ENCODE results near the gene OLIG1. TPM values are rescaled to one million over a fixed set of nuclear protein-coding genes. Genes with fewer than 3 reads are reported as not detected.

Gene OLIG1
- total RNA-seq, 1 donor from 2014 or later, result 1.6 TPM

DNA sequence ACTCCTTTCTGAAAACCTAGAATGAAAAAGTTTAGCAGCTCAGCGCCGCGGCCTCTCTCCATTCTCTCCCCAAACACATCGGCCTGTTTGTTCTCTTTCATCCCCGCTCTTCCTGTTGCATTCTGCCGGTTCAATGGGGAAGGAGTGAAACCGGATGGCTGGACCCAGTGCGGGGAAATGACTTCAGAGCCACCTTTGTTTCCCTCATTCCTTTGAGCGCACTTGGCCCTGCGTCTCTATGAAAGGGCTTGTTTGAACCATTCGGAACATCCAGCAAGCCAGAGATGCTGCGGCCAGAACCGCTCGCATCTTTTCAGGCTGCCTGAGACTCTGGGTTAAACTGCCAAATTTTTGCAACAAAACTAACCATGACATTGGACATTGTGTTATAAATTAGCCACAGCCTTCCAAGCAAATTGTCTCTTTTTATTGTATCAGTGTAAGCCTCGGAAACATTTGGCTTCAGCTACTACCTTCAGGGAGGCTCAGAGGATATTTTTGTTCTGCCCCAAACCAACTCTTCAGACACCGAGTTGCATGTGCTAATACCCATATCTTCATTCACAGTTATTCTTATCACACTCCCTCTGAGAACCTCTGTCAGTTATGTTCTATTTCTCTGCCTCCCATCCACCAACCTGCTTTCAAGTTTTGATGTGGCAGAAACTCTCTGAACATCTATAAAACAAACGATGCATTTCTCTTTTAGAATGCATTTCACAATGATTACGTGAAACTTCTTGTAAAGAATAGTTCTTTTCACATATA is 5.1 kb upstream of the OLIG1 start:
- TF ChIP-seq, protein P1, sequence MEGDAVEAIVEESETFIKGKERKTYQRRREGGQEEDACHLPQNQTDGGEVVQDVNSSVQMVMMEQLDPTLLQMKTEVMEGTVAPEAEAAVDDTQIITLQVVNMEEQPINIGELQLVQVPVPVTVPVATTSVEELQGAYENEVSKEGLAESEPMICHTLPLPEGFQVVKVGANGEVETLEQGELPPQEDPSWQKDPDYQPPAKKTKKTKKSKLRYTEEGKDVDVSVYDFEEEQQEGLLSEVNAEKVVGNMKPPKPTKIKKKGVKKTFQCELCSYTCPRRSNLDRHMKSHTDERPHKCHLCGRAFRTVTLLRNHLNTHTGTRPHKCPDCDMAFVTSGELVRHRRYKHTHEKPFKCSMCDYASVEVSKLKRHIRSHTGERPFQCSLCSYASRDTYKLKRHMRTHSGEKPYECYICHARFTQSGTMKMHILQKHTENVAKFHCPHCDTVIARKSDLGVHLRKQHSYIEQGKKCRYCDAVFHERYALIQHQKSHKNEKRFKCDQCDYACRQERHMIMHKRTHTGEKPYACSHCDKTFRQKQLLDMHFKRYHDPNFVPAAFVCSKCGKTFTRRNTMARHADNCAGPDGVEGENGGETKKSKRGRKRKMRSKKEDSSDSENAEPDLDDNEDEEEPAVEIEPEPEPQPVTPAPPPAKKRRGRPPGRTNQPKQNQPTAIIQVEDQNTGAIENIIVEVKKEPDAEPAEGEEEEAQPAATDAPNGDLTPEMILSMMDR (IDR thresholded peaks at IDR 0.05), result no peak
- DNase-seq (no peak), ATAC-seq (no peak)
- H3K27ac ChIP-seq, result no peak overlapping the region
- intact Hi-C loops (cut with DNase I), result no loop called here
- no peaks in the 10 kb centered on the region for H3K36me3 ChIP-seq
- no peaks in the 10 kb centered on the region for H3K4me1 ChIP-seq
- no peak overlapping the region for H3K4me3 ChIP-seq
- peaks cover 66% of the 10 kb centered on the region for H3K27me3 ChIP-seq
- no peaks in the 10 kb centered on the region for H3K9me3 ChIP-seq

DNA sequence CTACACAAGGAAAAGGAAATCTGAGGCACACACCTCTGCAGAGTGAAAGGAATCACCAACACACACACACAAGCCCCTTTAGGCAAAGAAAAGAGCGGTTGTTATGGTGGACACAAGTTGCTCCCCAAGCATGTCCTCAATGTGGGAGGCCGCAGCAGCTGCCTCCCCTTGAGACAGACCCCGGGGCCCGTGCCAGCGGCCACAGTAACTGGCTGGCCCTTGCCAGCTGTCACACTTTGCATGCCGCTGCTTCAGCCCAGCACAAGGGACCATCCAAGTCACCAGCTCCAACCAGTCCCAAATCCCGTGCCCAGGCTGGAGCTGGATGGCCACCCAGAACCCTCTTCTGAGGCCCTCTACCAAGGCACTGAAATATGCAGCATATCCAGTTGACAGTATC is 2.9 kb upstream of the OLIG1 start:
- intact Hi-C loops (cut with DNase I), result no loop called here
- no peak overlapping the region for H3K4me3 ChIP-seq
- peaks cover 87% of the 10 kb centered on the region for H3K27me3 ChIP-seq
- TF ChIP-seq, protein P1 (IDR thresholded peaks at IDR 0.05), result no peak
- H3K4me1 ChIP-seq, result peaks cover 4% of the 10 kb centered on the region
- ATAC-seq, result no peak
- no peaks in the 10 kb centered on the region for H3K9me3 ChIP-seq
- H3K27ac ChIP-seq, result no peak overlapping the region
- no peak for DNase-seq
- no peaks in the 10 kb centered on the region for H3K36me3 ChIP-seq

DNA sequence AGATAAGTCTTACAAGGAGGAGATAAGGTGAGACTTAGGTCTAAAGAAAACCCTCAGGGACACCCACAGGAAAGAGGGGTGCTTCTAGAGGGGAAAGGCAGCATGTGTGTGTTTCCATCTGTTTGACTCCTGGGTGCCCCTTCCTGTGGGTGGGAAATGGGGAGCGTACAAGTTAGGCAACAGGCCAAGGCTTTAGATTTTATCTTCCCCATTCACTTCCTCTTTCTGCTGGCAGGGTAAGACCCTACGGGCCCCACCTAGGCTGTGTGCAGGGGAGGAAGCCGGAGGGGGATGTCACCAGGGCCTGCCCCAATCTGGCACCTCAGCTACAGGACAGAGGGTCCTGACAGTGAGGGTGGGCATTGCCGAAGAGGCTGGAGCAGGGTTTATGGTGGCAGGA is 2.5 kb upstream of the OLIG1 start:
- DNase-seq, result no peak
- H3K4me3 ChIP-seq, result no peak overlapping the region
- no peaks in the 10 kb centered on the region for H3K36me3 ChIP-seq
- peak; percentile 6 for ATAC-seq
- peaks cover 4% of the 10 kb centered on the region for H3K4me1 ChIP-seq
- TF ChIP-seq, protein P1 (IDR thresholded peaks at IDR 0.05), result no peak
- intact Hi-C loops (cut with DNase I), result no loop called here
- H3K27me3 ChIP-seq, result peaks cover 90% of the 10 kb centered on the region
- H3K27ac ChIP-seq, result no peak overlapping the region
- no peaks in the 10 kb centered on the region for H3K9me3 ChIP-seq

DNA sequence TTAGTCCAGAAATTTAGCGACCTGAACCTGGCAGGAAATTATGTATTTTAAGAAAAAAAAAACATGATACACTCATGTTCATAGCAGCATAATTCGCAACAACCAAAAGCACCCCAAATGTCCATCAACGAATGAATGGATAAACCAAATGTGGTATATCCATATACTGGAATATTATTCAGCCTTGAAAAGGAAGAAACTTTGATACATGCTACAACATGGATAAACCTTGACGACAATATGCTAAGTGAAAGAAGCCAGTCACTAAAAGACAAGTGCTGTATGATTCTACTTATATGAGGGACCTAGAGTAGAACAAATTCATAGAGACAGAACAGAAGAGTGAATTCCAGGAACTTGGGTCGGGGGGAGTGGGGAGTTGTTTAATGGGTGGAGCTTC is 698 bp upstream of the OLIG1 start:
- Histone ChIP-seq H3K27ac (no peak overlapping the region), H3K9me3 (no peaks in the 10 kb centered on the region), H3K4me3 (no peak overlapping the region), H3K4me1 (peaks cover 4% of the 10 kb centered on the region), H3K27me3 (peaks cover 88% of the 10 kb centered on the region), H3K36me3 (no peaks in the 10 kb centered on the region)
- intact Hi-C loops (cut with DNase I), result no loop called here
- DNase-seq, result no peak
- TF ChIP-seq, protein P1 (IDR thresholded peaks at IDR 0.05), result no peak
- no peak for ATAC-seq

DNA sequence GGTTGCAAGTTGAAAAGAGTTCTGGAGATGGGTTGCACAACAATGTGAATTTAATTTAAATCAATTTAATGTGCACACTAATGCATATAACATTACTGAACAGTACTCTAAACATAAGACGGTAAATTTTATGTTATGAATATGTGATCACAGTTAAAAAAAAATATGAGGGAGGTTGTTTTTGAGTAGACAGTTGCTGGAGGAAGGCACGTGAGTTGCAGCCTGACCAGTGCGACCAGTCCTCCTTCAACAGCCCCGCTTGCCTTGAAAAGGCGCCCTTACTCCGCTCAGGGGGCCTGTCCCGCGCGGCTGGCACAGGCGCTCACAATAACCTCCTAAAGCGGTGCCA is 322 bp upstream of the OLIG1 start:
- Histone ChIP-seq H3K4me1 (peaks cover 4% of the 10 kb centered on the region), H3K27ac (no peak overlapping the region), H3K36me3 (no peaks in the 10 kb centered on the region), H3K9me3 (no peaks in the 10 kb centered on the region), H3K4me3 (peak overlapping the region; percentile 41), H3K27me3 (peaks cover 84% of the 10 kb centered on the region)
- ATAC-seq, result no peak
- DNase-seq, result no peak
- intact Hi-C loops (cut with DNase I), result no loop called here
- TF ChIP-seq, protein P1 (IDR thresholded peaks at IDR 0.05), result no peak

DNA sequence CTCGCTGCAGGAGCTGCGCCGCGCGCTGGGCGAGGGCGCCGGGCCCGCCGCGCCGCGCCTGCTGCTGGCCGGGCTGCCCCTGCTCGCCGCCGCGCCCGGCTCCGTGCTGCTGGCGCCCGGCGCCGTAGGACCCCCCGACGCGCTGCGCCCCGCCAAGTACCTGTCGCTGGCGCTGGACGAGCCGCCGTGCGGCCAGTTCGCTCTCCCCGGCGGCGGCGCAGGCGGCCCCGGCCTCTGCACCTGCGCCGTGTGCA is 730 bp downstream of the OLIG1 start:
- Histone ChIP-seq H3K4me1 (peaks cover 4% of the 10 kb centered on the region), H3K9me3 (no peaks in the 10 kb centered on the region), H3K36me3 (no peaks in the 10 kb centered on the region), H3K27ac (no peak overlapping the region), H3K27me3 (peaks cover 78% of the 10 kb centered on the region), H3K4me3 (peak overlapping the region; percentile 41)
- TF ChIP-seq, protein P1 (IDR thresholded peaks at IDR 0.05), result no peak
- no peak for ATAC-seq
- no peak for DNase-seq
- intact Hi-C loops (cut with DNase I), result no loop called here

Data from upper lobe of right lung (tissue), 1 donor.